ENCODE measurements around the gene EHD3. TPM values are rescaled to one million over a fixed set of nuclear protein-coding genes. Genes with fewer than 3 reads are reported as not detected.

EHD3 gene
- total and polyA plus RNA-seq, 10 of the 15 experiments (the other 5 are each of a cell fraction or from before 2014, with no cell fraction given): 1.1 to 10.9 (median 8.2) TPM

- Histone ChIP-seq H3K4me3 (no peak overlapping the region), H3K27me3 (replicated peaks in 1 of 2; ENCODE audit: control insufficient read depth in 2 of 2, insufficient read depth in 2 of 2, low read length in 1 of 2) (peaks cover 0 to 2% of the 10 kb centered on the region in 2 experiments; a peak in 1 of 4 replicates), H3K79me2 (ENCODE audit: control insufficient read depth, insufficient read depth, low read length) (no peaks in the 10 kb centered on the region), H4K20me1 (ENCODE audit: control insufficient read depth, insufficient read depth) (no peaks in the 10 kb centered on the region), H2AFZ (ENCODE audit: control insufficient read depth, low read depth, low read length) (no peak overlapping the region), H3K9me3 (replicated peaks; ENCODE audit: control insufficient read depth, insufficient read depth, low read length) (no peaks in the 10 kb centered on the region; the same call in 2 of the 3 replicates), H3K36me3 (ENCODE audit: control insufficient read depth in 2 of 2, insufficient read depth in 2 of 2, low read length in 1 of 2) (no peaks in the 10 kb centered on the region), H3K4me1 (ENCODE audit: control insufficient read depth, insufficient read depth, low read length) (peaks cover 16% of the 10 kb centered on the region), H3K9ac (ENCODE audit: control insufficient read depth, insufficient read depth, low read length) (no peak overlapping the region), H3K27ac (ENCODE audit: control insufficient read depth, insufficient read depth) (no peak overlapping the region), H3K4me2 (ENCODE audit: control insufficient read depth, insufficient read depth) (no peak overlapping the region)
- ChIA-PET POLR2A (no interaction called here), RAD21 (ENCODE audit: unreplicated experiment) (no interaction called here), SMC1A (ENCODE audit: uncharacterized antibody, unreplicated experiment) (no interaction called here), CTCF (no interaction called here)
- ATAC-seq (no peak), FAIRE-seq (no peak), DNase-seq (ENCODE audit: low read depth, low spot score) (no peak)
- no TSS peak for BruUV-seq (replicated peaks)
- intact Hi-C loops (cut with micrococcal nuclease; ENCODE audit: unreplicated experiment) (no loop called here), in situ Hi-C loops (cut with MboI) (no loop called here)
- WGBS (ENCODE audit: insufficient coverage, insufficient replicate concordance, low lambda C conversion rate, missing lambda C conversion rate): 13% methylated on average over 2 of the region's 2 CpGs
- no peak for TF ChIP-seq SMC3 (IDR thresholded peaks at IDR 0.05; ENCODE audit: borderline replicate concordance, low read length)
- no peak for TF ChIP-seq NR2F1 (conservative IDR thresholded peaks at IDR 0.05)
- TF ChIP-seq JUNB (IDR thresholded peaks at IDR 0.05): no peak
- no peak for TF ChIP-seq SPI1 (IDR thresholded peaks at IDR 0.05; ENCODE audit: borderline replicate concordance, insufficient read depth, low read depth, low read length)
- TF ChIP-seq, protein P1, sequence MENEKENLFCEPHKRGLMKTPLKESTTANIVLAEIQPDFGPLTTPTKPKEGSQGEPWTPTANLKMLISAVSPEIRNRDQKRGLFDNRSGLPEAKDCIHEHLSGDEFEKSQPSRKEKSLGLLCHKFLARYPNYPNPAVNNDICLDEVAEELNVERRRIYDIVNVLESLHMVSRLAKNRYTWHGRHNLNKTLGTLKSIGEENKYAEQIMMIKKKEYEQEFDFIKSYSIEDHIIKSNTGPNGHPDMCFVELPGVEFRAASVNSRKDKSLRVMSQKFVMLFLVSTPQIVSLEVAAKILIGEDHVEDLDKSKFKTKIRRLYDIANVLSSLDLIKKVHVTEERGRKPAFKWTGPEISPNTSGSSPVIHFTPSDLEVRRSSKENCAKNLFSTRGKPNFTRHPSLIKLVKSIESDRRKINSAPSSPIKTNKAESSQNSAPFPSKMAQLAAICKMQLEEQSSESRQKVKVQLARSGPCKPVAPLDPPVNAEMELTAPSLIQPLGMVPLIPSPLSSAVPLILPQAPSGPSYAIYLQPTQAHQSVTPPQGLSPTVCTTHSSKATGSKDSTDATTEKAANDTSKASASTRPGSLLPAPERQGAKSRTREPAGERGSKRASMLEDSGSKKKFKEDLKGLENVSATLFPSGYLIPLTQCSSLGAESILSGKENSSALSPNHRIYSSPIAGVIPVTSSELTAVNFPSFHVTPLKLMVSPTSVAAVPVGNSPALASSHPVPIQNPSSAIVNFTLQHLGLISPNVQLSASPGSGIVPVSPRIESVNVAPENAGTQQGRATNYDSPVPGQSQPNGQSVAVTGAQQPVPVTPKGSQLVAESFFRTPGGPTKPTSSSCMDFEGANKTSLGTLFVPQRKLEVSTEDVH (IDR thresholded peaks at IDR 0.05; ENCODE audit: low read depth, partially characterized antibody): no peak
- no peak for TF ChIP-seq ZBTB4 (CRISPR knock-in tag; IDR thresholded peaks at IDR 0.05)
- no peak for TF ChIP-seq EGR1 (IDR thresholded peaks at IDR 0.05; ENCODE audit: borderline replicate concordance in 1 of 2, low read depth in 2 of 2, low read length in 2 of 2)
- no peak for TF ChIP-seq CBFB (IDR thresholded peaks at IDR 0.05; ENCODE audit: low read depth)
- TF ChIP-seq, protein P2, sequence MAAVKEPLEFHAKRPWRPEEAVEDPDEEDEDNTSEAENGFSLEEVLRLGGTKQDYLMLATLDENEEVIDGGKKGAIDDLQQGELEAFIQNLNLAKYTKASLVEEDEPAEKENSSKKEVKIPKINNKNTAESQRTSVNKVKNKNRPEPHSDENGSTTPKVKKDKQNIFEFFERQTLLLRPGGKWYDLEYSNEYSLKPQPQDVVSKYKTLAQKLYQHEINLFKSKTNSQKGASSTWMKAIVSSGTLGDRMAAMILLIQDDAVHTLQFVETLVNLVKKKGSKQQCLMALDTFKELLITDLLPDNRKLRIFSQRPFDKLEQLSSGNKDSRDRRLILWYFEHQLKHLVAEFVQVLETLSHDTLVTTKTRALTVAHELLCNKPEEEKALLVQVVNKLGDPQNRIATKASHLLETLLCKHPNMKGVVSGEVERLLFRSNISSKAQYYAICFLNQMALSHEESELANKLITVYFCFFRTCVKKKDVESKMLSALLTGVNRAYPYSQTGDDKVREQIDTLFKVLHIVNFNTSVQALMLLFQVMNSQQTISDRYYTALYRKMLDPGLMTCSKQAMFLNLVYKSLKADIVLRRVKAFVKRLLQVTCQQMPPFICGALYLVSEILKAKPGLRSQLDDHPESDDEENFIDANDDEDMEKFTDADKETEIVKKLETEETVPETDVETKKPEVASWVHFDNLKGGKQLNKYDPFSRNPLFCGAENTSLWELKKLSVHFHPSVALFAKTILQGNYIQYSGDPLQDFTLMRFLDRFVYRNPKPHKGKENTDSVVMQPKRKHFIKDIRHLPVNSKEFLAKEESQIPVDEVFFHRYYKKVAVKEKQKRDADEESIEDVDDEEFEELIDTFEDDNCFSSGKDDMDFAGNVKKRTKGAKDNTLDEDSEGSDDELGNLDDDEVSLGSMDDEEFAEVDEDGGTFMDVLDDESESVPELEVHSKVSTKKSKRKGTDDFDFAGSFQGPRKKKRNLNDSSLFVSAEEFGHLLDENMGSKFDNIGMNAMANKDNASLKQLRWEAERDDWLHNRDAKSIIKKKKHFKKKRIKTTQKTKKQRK (IDR thresholded peaks at IDR 0.05; ENCODE audit: low read depth, low read length): no peak
- TF ChIP-seq CHD1 (IDR thresholded peaks at IDR 0.05; ENCODE audit: low read depth, low read length): no peak
- no peak for TF ChIP-seq ETV6 (conservative IDR thresholded peaks at IDR 0.05 in 1 of 2, IDR thresholded peaks at IDR 0.05 in 1 of 2; ENCODE audit: borderline replicate concordance in 1 of 2, low read depth in 1 of 2)
- no peak for TF ChIP-seq GATAD2B (conservative IDR thresholded peaks at IDR 0.05; ENCODE audit: low read depth)
- no peak for TF ChIP-seq RAD21 (IDR thresholded peaks at IDR 0.05; ENCODE audit: insufficient read depth, low read depth, low read length)
- no peak for TF ChIP-seq STAT3 (IDR thresholded peaks at IDR 0.05; ENCODE audit: low read depth, low read length)
Observed at GRCh38 chr2:31314761-31315160, 80.8 kb downstream of the EHD3 start.
